Right lobe of liver (tissue), 6 donors: Measurements from ENCODE around the gene IL1RAPL1. TPM values are rescaled to one million over a fixed set of nuclear protein-coding genes. Genes with fewer than 3 reads are reported as not detected.

ENCODE experiments used
- ATAC-seq, 4 donors: fragments of 200-7000 bp; cut with Tn5 transposase; one replicate each; pipeline ENCODE4 v1.9.1; 2020; ENCODE audit warnings: mild to moderate bottlenecking in 4 of 4, moderate library complexity in 4 of 4
- DNase-seq, 3 donors: peaks; one replicate each; pipeline ENCODE4 v3.0.0-alpha.2; 2020
- H3K27ac ChIP-seq, 3 donors: fragments of 200-600 bp; one replicate each; pipeline ENCODE4 v1.8.0; 2022
- H3K27me3 ChIP-seq, 2 donors: fragments of 200-600 bp; one replicate each; pipeline ENCODE4 v1.8.0; 2022
- H3K36me3 ChIP-seq, 4 donors: fragments of 200-600 bp; sonication (generic) in 1 of 4; one replicate each; pipeline versions ENCODE4 v1.5.1 to v1.8.0; 2017 to 2022; ENCODE audit warnings: control low read depth in 1 of 4
- H3K4me1 ChIP-seq, 4 donors: fragments of 200-600 bp; sonication (generic) in 1 of 4; one replicate each; pipeline versions ENCODE4 v1.5.1 to v1.8.0; 2017 to 2022; ENCODE audit warnings: control low read depth in 1 of 4
- H3K4me3 ChIP-seq, 3 donors: fragments of 200-600 bp; one replicate each; pipeline ENCODE4 v1.8.0; 2022
- H3K9me3 ChIP-seq, 4 donors: fragments of 200-600 bp; sonication (generic) in 1 of 4; one replicate each; pipeline versions ENCODE4 v1.5.1 to v1.8.0; 2017 to 2022; ENCODE audit warnings: control low read depth in 1 of 4
- POLR2A ChIP-seq: fragments of 450-650 bp; IDR thresholded peaks from one replicate; pipeline ENCODE4 v1.6.1; 2017; ENCODE audit warnings: antibody characterized with exemption, mild to moderate bottlenecking
- WGBS: methylation state at CpG from one replicate; pipeline ENCODE4 v1.1.6; 2018; ENCODE audit warnings: low coverage, low lambda C conversion rate; ENCODE audit not compliant: insufficient coverage; ENCODE audit errors: missing lambda C conversion rate; 5-methylcytosine and 5-hydroxymethylcytosine counted together
- intact Hi-C, 2 donors: fragments of 100-400 bp; cut with DNase I; formaldehyde crosslinking; loops; one replicate each; pipeline versions ENCODE4 v1.11.2 to v1.14.1; 2022
- total RNA-seq, 6 experiments: library from RNA; depleted of rRNA in 2 of 6; stranded (reverse); fragments of >200 nt in 2 of 6; fragmentation: NEBNext Ultra II Directional in 3 of 6; extraction: Animal tissue kit (Norgen Biotek cat#: 25700) in 3 of 6; gene quantifications; one replicate each; pipeline versions ENCODE4 v1.1.0 to v1.2.4, GENCODE V29; 2016 to 2023
- TF ChIP-seq, protein P1 (sequence below), 4 donors: fragments of 200-600 bp in 3 of 4; fragments of 450-650 bp in 1 of 4; IDR thresholded peaks; one replicate each; pipeline versions ENCODE4 v1.5.1 to v1.8.0; 2016 to 2022; ENCODE audit warnings: antibody characterized with exemption in 4 of 4, mild to moderate bottlenecking in 2 of 4
- donor health status: DM: no; HTN: yes; CAD: no.
- donor health status: DM: no; HTN: no; CAD: no.
- donor health status: DM: no; HTN: no; CAD: no.
- donor health status: DM: no; HTN: yes; CAD: no.
- donor health status: DM: no; HTN: yes; CAD: no.

Gene IL1RAPL1
- total RNA-seq, 6 experiments from 2014 or later: not detected

DNA sequence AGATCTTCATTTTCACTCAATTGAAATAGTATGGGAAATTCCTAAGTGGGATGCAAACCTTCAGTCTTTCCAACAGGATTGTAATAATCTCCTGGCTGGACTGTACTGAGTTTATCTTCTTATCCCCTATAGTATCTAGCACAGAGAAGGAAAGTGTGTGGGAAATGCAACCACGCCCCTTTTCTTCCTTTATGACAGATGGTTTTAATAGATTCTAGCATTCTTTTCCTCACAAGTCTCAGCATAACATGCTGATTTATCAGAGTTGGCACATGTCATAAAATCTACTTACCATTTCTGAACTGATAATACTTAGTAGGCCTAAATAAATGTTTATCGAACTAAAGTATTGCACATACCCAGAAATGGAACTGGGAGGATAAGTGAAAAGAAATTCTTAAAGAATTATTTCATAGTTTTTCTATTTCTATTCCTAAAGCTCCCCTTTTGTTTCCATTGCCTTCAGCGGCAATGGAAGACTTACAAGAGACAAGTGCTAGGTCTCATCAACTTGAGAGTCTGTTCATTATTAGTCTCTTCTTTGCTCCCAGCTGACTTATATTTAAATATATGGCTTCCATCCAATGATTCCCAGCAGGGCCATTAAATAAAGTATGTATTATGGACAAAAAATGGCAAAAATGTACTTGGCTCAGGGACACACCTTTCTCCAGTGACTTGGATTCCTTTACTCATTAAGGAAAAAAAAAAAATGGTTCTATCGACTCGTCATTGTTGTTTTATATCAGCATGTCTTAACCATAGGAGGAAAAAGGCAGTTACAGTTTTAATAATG lies 484.5 kb downstream of the IL1RAPL1 start:
- Histone ChIP-seq H3K4me3 (no peak overlapping the region), H3K27ac (no peak overlapping the region), H3K36me3 (no peaks in the 10 kb centered on the region), H3K4me1 (no peaks in the 10 kb centered on the region), H3K9me3 (no peaks in the 10 kb centered on the region), H3K27me3 (no peaks in the 10 kb centered on the region)
- 48% methylated on average over 5 of the region's 5 CpGs for WGBS
- no peak for TF ChIP-seq POLR2A
- TF ChIP-seq, protein P1, sequence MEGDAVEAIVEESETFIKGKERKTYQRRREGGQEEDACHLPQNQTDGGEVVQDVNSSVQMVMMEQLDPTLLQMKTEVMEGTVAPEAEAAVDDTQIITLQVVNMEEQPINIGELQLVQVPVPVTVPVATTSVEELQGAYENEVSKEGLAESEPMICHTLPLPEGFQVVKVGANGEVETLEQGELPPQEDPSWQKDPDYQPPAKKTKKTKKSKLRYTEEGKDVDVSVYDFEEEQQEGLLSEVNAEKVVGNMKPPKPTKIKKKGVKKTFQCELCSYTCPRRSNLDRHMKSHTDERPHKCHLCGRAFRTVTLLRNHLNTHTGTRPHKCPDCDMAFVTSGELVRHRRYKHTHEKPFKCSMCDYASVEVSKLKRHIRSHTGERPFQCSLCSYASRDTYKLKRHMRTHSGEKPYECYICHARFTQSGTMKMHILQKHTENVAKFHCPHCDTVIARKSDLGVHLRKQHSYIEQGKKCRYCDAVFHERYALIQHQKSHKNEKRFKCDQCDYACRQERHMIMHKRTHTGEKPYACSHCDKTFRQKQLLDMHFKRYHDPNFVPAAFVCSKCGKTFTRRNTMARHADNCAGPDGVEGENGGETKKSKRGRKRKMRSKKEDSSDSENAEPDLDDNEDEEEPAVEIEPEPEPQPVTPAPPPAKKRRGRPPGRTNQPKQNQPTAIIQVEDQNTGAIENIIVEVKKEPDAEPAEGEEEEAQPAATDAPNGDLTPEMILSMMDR (IDR thresholded peaks at IDR 0.05): no peak
- DNase-seq: no peak
- ATAC-seq: no peak
- intact Hi-C loops: no loop called here

DNA sequence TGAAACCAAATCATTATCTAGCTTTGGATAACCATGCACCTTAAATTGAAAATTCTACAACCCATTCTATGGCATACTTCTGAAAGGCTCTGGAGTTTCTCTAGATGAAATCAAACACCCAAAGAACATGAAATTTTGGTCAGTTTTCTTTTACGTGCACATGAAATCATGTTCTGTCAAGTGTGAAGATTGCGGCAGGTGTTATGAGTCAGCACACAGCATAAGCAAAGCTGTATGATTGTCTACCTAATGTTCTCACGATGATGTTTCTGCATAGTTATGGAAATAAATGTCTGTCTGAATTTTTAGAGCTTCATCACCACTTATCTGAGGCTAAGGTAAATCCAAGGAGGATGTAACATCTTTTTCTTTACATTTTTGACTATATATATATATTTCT lies 495.3 kb downstream of the IL1RAPL1 start:
- H3K4me3 ChIP-seq: no peak overlapping the region
- intact Hi-C loops: no loop called here
- no peaks in the 10 kb centered on the region for H3K9me3 ChIP-seq
- 59% methylated on average over 3 of the region's 3 CpGs for WGBS
- no peak for TF ChIP-seq POLR2A
- ATAC-seq: no peak
- H3K27ac ChIP-seq: no peak overlapping the region
- no peaks in the 10 kb centered on the region for H3K36me3 ChIP-seq
- no peaks in the 10 kb centered on the region for H3K4me1 ChIP-seq
- DNase-seq: no peak
- no peaks in the 10 kb centered on the region for H3K27me3 ChIP-seq

DNA sequence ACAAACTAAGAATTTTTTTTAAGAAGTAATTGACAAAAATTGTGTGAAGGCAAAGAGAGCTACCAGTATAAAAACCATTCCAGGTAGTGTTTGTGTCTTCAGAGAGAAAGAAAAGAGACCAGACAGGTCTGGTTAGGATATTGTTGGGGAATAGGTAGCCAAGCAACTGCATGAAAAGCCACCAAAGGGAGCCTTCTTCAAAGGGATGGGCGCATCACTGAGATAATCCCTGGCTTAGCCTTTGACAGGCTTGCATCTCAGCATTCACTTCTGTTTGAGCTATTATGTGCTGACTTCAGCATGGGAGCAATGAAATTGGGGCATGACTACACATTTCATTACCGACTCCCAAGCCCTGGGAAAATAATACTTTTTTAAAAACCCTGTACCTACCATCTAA lies 496.6 kb downstream of the IL1RAPL1 start:
- no peak for ATAC-seq
- WGBS: 43% methylated on average over 1 of the region's 2 CpGs

DNA sequence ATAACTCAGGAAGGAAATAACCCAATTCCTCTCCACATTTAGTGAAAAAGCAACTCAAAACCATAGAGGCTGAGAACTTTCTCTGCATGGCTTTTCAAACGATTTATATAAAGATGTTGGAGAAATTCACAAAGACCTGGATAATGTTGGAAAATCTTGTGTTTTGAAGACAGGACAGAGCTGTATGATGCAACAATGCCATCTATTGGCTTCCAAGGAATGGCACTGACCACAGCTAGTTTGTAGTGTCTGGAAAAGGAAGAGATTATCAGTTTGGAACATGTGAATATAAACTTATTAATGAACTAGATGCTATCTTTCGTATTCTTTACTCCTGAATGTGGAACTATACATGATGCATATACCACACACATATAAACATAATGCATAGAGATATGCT lies 503.6 kb downstream of the IL1RAPL1 start:
- H3K4me1 ChIP-seq: no peaks in the 10 kb centered on the region
- H3K36me3 ChIP-seq: no peaks in the 10 kb centered on the region
- intact Hi-C loops: no loop called here
- no peaks in the 10 kb centered on the region for H3K27me3 ChIP-seq
- 19% methylated on average over 2 of the region's 2 CpGs for WGBS
- no peaks in the 10 kb centered on the region for H3K9me3 ChIP-seq
- peak in 3 of 4 donors; percentile 58 to 63 (median 61) for ATAC-seq
- no peak overlapping the region for H3K4me3 ChIP-seq
- H3K27ac ChIP-seq: no peak overlapping the region
- DNase-seq: no peak
- TF ChIP-seq POLR2A: no peak
- TF ChIP-seq, protein P1 (IDR thresholded peaks at IDR 0.05): peak in 3 of 4 donors; percentile 32 to 51 (median 37)

More for the DNA sequence above, 496.6 kb downstream of the IL1RAPL1 start:
- Histone ChIP-seq H3K27ac (no peak overlapping the region), H3K4me3 (no peak overlapping the region), H3K4me1 (no peaks in the 10 kb centered on the region), H3K36me3 (no peaks in the 10 kb centered on the region), H3K9me3 (no peaks in the 10 kb centered on the region), H3K27me3 (no peaks in the 10 kb centered on the region)
- no peak for TF ChIP-seq POLR2A
- TF ChIP-seq, protein P1 (IDR thresholded peaks at IDR 0.05): no peak
- intact Hi-C loops: no loop called here
- DNase-seq: no peak

DNA sequence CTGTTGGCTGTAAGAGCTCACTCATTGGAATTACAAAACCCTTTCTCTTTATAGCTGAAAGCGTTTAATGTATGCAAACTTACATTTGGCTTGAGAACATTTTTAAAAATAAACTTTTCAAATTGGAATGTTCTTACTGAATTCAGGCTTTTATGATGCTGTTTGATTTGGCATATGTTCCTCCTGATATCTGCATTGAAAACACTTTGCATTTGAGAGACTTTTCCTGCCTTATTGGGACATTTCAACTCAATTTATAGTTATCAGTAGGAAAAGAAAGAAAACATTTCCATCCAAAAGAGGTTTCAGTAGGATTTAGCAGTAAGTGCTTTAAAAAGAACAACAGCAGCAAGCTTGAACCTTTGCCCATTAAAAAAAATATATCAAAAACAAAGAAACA lies 520.0 kb downstream of the IL1RAPL1 start:
- no peak for DNase-seq
- TF ChIP-seq, protein P1 (IDR thresholded peaks at IDR 0.05): no peak
- TF ChIP-seq POLR2A: no peak
- Histone ChIP-seq H3K27ac (no peak overlapping the region), H3K27me3 (no peaks in the 10 kb centered on the region), H3K4me3 (no peak overlapping the region), H3K36me3 (no peaks in the 10 kb centered on the region), H3K9me3 (no peaks in the 10 kb centered on the region), H3K4me1 (no peaks in the 10 kb centered on the region)
- intact Hi-C loops: no loop called here
- no peak for ATAC-seq
- WGBS: 41% methylated on average over 1 of the region's 1 CpG
